DMS153 (cell line): ENCODE results near the gene ALG3.

Experiments
- DNase-seq: peaks from one replicate; lab custom pipeline; 2025; lab: John Stamatoyannopoulos, UW

Gene ALG3

DNA sequence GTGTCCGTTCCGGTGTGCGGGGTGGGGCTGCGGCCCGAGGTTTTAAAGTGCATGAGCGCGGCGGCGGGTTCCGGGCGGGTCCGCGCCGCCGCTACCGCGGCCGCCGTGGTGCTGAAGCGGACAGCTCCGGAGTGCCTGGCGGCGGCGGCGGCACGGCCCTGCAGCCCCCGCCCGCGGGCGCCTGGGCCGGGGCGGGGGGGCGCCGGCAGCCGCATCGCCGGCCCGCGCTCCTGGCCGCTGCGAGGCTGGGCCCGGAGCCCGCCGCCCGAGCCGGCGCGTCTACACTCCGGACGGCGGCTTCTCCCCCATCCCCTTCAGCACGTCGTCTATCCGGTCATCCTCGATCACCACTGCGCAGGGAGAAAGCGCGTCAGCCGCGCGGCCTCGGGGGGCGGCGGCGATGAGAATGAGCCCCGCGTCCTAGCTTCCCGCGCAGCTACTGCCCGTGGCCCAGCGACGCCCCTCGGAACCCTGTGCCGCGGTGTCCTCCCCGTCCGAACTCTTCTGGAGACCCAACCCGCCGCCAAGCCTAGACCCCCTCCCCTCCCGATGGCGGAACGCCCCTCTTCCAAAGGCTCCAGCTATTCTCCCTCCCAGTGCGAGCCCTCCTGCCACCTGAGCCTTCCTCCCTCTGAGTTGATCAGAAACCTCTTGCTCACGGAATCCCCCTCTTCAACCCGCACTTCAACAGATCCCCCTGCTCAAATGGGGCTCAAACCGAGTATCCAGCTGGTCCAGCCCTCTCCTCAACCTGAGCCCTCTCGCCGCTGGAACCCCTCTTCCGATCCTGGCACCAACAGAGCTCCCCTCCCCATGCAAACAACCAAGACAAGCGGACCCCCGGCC lies 11.3 kb upstream of the ALG3 start:
- no peak for DNase-seq

DNA sequence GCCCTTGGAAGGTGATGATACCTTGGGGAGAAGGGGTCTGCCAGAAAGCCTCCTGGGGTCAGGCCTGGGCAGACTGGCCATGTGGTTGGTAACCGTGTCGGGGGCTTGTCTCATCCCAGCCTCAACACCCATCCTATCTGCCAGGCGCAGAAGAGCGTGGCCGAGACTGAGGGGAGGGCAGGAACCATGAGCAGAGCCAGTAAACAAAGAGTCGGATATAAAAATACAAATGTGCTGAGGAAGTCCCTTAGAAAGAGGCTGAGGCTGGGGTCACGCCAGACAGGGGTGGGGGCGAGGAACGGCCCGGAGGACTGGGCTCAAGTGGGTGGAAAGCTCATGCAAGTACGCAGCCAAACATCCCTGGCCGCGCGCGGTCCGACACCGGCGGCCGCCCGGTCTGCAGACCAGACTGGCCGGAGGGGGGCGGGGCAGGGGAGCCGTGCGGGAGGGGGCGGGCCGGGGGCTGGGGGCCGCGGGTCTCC lies 10.7 kb upstream of the ALG3 start:
- no peak for DNase-seq

DNA sequence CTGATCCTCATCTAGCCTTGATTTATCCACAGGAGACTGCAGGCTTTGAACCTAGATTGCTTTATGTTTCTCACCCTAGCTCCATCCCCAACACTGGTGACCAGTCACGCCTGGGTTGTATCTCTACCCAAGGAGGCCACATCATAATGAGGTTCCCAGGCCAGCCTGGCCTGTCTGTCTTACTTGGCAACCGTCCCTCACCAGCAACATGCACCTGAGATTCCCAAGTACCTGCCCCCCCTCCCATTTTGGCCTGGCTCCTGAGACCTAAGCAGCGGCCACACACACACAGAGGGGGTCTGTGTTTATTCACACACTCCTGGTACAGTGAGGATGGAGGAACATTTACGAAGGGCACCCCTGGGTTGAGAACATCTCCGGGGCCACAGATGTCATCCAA lies 10.2 kb upstream of the ALG3 start:
- no peak for DNase-seq

DNA sequence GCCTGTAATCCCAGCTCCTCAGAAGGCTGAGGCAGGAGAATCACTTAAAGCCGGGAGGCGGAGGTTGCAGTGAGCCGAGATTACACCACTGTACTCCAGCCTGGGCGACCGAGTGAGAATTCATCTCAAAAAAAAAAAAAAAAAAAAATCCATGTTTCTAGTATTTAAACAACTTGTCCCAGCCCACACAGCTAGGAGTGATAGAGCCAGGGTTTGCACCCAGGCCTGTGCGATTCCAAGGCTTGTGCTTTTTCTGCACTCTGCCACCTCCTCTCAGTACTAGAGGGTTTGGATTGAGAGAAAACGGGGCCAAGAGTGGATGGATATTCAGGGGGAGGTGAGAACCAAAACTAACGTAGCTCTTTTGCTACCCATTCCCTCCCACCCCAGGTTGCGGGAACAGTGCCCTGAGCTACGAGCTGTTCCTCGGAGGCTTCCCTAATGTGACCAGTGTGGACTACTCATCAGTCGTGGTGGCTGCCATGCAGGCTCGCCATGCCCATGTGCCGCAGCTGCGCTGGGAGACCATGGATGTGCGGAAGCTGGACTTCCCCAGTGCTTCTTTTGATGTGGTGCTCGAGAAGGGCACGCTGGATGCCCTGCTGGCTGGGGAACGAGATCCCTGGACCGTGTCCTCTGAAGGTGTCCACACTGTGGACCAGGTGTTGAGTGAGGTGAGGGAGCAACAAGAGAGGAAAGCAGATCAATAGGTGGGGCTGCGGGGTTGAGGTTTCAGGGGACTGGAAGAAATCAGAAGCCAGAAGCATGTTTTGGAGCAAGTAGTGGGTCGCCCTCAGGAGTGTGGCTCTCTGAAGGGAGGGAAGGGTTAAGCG lies 8.5 kb upstream of the ALG3 start:
- DNase-seq: no peak

DNA sequence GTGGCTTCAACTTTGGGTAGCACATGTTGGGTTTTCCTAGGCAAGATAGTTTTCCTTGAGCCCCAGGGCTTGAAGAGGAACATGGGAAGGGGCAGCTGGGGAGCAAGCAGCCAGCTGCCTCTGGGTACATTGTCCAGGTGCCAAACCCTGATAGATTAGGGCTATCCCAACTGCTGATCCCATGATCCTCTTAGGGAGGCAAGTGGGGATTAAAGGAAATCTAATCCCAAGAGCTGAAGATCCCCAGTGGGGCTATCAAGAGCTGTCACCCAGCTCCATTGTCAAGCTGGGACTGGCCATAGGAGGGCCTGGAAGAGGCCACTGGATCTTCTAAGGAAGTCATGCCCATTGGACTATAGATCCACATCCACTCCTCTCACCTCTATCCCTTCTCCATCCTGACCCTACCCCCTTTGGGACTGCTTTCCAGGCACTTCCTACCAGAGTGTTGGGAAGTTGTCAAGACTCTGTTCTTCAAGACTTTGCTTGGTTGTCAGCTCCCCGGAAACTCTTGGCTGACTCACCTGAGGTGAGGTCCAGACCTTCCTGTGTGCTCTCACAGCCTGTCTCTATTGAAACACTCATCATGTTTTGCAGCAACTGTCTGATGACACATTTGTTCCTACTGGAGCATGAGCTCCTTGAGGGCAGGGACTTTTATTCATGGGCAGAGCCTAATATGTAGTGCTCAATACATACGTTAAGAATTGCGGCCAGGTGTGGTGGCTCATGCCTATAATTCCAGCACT lies 6.7 kb upstream of the ALG3 start:
- no peak for DNase-seq

DNA sequence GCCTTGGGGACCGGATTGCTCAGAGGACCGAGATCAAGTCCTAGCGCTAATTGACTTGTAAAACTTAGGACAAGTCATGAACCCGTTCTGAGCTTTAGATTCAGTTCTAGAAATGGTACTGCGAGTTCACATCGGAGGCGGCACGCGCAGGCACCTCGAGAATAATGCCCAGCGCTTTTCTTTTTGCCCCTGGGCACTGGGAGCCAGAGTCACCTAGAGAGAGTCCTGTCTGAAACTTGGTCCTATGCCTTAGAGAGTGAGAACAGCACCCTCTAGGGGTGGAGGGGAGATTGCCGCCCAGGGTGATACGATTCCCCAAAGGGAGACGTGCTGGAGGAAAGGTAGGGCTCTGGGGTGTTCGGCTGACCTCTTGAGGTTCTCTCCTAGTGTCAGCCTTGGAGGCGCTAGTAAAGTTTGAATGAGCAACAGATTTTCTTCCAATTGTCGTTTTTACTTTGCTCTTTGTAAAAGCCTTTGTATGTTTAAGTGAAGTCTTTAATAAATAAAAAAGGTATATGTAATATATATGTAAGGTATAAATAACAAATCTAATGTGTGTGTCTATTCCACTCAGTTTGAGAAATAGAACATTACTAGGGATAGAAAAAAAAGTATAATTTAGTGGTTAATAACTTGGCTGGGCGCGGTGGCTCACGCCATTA lies 1.5 kb upstream of the ALG3 start:
- peak; percentile 84 for DNase-seq

DNA sequence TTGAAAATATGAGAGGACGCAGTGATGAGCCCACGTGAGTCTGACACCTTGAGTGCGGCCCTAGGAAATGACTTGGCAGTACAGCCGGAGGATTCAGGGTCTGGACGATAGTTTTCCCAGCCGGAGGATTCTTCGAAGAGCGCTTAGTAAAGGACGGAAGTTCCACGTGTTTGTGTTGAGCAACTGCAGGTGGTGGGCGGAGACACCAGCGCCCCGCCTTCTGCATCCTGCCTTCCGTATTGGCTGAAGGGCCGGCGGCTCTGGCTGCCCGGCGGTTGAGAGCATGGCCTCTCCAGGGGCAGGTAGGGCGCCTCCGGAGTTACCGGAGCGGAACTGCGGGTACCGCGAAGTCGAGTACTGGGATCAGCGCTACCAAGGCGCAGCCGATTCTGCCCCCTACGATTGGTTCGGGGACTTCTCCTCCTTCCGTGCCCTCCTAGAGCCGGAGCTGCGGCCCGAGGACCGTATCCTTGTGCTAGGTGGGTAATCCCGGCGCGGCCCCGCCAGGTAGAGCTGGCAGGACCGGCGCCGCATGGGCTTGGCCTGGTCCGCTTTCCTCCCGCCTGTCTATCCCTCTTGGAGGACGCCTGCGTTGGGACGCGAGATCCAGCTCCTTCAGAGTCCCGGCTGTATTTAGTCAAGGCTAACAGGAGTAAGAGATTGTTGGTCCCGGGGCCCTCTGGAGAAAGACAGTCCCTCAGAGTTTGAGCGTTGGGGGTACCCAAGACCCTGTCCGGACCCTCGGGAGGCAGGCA lies 827 bp upstream of the ALG3 start, which contains the start of gene EEF1AKMT4:
Gene EEF1AKMT4, plus strand, starts transcription at position 261 of the 755 bp plus-strand sequence. Its CDS starts 23 bp downstream, at position 284.
- peak; percentile 97 for DNase-seq

DNA sequence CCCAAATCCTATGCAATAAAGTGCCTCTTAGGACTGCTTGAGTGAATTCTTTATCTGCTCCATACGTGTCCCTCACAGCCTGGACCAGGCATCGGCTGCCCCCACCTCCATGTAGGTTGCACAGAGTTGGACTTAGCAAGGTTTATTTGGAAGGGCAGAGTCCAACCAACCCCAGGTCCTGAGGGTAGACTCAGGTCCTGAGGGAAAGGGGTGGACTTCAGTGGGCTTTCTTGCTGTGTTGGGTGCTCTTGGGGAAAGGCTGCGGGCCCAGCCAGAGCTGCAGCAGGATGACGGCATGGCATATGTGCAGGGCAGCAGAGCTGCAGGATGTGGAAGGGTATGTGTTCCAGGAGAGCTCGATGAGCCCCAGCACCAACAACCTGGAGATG lies 6.5 kb downstream of the ALG3 start:
- no peak for DNase-seq

DNA sequence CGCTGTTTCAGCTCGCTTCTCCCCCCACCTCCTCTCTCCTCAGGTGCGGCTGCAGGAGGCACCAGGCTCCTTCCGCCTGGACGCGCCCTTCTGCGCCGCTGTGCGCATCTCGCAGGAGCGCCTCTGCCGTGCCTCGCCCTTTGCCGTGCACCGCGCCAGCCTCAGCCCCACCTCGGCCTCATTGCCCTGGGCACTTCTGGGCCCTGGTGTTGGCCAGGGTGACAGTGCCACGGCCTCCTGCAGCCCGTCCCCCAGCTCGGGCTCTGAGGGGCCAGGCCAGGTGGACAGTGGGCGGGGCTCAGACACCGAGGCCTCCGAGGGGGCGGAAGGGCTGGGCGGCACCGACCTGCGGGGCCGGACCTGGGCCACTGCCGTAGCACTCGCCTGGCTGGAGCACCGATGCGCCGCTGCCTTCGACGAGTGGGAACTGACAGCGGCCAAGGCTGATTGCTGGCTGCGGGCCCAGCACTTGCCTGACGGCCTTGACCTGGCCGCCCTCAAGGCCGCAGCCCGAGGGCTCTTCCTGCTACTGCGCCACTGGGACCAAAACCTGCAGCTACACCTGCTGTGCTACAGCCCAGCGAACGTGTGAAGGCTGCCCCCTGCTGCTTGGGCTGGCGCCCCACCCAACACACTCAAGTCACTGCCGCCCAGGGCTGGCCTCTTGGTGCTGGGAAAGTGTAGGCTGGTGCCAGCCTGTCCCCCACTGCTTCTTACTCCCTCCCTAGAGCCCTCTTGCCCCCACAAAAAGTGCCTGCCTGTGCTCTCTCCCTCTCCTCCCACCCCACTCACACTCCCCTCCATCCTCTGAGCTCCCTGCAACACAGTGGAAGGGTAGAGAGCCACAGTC lies 7.1 kb downstream of the ALG3 start:
- DNase-seq: peak; percentile 81

DNA sequence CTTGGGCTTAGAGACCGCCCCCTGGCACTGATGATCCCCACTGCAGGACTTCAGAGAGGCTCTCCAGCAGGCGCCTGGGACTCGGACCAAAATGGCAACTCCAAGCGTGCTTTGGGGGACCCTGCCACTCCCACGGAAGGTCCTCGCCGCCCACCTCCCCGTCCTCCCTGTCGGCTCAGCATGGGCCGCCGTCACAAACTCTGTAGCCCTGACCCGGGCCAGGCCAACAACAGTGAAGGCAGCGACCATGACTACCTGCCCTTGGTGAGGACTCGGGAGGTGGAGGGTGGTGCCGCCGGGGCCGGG lies 7.7 kb downstream of the ALG3 start:
- no peak for DNase-seq

DNA sequence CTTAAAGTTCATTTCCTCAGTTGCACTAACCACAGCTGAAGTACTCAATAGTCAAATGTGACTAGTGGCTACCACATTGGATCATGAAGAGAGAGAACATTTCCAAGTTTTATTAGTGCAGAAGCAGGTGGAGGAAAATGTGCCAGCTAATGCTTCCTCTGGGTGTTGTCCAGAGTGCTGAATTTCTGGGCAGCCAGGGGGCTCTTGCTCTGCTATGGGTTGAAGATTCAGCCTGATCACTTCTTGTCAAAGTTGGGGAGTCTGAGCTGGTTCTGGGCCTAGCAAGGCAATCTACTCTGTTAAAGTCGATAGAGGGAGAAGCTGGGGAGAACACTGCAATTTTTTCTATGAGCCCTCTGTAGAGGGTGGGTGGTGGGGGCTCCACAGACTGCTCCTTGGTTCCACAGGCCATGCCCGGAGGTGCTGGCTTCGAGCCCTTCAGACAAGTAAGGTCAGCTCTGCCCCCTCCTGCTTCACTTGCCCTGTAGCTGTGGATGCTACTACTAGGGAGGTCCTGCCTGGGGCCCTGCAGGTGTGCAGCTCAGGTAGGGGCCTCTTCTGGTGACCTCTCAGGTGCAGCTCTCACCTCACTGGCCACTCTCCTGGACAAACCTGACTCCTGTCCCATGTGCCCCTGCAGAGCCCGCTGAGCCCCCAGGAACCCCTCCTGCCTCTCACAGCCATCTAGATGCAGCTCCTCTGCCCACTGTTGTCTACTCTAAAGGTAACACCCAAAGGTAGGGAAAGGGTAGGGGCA lies 8.2 kb downstream of the ALG3 start:
- no peak for DNase-seq

DNA sequence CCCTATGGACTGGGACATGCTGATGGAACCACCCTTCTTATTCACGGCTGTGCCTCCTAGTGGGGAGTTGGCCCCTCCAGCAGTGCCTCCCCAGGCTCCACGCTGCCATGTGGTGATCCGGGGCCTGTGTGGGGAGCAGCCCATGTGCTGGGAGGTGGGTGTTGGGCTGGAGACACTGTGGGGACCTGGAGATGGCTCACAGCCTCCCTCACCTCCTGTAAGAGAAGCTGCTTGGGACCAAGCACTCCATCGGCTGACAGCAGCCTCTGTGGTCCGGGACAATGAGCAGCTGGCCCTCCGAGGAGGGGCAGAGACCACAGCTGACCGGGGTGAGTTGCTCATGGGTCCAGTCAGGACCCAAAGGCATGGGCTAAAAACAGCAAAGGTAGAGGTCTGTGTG lies 9.1 kb downstream of the ALG3 start:
- no peak for DNase-seq

DNA sequence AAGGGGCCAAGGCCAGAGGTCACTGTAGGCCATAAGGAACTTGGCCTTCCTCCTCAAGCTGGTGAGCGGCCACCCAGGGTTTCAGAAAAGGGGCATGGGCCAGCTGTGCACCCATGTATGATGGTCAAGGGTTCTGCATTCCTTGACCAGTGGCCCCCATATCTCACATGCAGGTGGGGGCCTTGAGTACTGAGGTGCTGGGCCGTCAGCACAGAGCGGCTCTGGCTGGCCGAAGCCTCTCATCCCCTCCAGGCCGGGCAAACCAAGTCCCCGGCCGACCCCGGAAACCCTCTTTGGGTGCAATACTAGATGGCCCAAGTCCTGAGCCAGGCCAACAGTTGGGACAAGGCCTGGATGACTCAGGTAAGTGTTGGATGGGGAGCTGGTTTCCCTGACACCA lies 9.5 kb downstream of the ALG3 start:
- no peak for DNase-seq

DNA sequence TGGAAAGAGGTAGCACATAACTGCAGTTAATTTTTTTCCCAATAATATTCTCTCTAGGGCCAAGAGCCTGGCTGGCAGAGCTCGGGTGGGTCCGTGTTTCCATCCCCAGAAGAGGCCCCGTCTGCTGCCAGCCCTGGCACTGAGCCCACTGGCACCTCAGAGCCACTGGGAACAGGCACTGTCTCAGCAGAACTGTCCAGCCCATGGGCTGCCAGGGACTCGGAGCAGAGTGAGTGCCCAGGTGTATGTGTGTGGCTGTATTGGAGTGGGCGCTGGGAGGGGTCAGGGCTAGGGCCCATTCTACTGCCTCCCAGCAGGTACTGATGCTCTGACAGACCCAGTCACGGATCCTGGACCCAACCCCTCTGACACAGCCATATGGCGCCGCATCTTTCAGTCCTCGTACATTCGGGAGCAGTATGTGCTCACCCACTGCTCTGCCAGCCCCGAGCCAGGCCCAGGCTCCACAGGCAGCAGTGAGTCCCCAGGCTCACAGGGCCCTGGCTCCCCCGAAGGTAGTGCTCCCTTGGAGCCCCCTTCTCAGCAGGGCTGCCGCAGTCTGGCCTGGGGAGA lies 10.4 kb downstream of the ALG3 start:
- DNase-seq: no peak

DNA sequence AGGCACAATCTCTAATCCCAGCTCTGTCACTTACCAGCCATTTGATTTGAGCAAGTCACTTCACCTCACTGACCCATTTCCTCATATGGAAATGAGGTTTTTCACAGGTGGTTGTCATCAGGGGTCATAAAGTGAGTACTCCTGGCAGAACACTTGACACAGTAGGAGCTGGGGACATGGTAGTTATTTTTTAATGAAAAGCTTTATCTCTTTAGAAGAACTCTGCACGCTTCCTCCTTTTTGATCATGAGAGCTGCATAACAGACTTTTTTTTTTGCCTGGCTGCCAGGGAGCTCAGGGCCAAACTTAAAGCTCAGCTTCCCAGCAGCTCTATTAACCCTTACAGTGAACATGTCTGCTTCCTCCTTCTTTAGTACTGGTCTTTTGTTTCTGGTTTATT lies 11.0 kb downstream of the ALG3 start:
- DNase-seq: peak; percentile 37

DNA sequence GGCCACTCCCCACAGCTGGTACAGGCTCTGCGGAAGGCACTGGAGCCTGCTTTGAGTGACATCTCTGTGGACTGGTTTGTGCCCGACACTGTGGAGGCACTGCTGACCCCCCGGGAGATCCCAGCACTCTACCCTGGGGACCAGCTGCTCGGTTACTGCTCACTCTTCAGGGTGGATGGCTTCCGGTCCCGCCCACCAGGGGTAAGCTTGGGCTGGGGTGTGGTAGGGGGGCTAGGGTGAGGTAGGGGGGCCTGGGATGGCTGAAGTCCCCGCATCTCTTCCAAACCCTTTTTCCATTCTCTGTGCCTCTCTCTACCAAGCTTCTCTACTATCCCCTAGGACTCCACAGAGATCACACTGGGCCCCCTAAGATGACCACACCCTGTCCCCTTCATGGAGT lies 11.6 kb downstream of the ALG3 start:
- DNase-seq: no peak

DNA sequence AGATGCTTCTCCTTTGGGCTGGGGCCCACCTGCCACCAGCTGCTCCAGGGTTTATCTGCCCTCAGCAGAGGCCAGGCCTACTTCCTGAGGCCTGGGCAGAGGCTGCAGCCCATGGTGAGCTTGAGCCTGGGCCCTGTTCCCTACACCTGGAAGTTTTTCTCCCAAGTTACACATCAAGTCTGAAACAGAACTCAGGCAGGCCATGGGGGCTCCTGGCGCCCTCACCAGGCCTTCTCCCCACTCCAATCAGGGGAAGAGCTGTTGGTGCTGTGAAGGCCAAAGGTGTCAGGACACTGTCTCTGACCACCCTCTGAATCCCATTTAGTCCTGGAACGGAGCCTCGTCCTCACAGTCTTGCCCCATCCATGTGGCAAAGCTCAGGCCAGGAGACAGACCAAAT lies 12.1 kb downstream of the ALG3 start:
- DNase-seq: no peak

DNA sequence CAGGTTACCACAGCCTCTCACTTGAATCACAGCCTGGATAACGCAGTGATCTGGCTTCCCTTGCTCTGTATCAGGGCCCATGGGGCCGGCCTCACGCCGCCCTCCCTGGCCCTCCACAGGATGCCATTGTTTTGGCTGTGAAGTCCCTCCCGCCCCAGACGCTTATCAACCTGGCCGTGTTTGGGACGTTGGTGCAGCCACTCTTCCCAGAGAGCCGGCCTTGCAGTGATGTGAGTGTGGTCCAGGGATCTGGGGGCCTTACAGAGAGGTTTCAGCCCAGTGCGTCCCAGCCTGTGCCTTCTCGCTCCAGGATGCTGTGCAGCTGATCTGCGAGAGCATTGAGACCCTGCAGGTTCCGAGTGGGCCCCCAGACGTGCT lies 12.7 kb downstream of the ALG3 start:
- no peak for DNase-seq

DNA sequence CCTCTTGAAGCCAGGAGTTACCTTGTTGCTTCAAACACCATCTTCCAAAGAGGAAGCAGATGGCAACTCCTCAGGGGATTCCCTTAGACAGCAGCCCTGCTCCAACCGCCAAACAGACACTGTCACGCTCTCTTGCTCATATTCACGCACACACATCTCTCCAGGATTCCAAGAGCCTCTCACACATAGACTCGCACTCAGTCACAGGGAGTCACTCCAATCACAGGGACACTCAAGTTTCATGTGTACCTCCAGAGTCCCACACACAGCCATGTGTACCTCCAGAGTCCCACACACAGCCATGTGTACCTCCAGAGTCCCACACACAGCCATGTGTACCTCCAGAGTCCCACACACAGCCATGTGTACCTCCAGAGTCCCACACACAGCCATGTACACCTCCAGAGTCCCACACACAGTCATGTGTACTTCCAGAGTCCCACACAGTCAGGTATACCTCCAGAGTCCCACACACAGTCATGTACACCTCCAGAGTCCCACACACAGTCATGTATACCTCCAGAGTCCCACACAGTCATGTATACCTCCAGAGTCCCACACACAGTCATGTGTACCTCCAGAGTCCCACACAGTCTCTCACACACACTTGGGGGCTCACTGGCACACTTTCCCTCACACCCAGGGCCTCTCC lies 13.3 kb downstream of the ALG3 start:
- DNase-seq: no peak
